ENCODE results near the gene APOL3. TPM values are rescaled to one million over a fixed set of nuclear protein-coding genes. Genes with fewer than 3 reads are reported as not detected.

APOL3 gene
- total RNA-seq, 1 donor from 2014 or later, result 1.2 TPM

DNA sequence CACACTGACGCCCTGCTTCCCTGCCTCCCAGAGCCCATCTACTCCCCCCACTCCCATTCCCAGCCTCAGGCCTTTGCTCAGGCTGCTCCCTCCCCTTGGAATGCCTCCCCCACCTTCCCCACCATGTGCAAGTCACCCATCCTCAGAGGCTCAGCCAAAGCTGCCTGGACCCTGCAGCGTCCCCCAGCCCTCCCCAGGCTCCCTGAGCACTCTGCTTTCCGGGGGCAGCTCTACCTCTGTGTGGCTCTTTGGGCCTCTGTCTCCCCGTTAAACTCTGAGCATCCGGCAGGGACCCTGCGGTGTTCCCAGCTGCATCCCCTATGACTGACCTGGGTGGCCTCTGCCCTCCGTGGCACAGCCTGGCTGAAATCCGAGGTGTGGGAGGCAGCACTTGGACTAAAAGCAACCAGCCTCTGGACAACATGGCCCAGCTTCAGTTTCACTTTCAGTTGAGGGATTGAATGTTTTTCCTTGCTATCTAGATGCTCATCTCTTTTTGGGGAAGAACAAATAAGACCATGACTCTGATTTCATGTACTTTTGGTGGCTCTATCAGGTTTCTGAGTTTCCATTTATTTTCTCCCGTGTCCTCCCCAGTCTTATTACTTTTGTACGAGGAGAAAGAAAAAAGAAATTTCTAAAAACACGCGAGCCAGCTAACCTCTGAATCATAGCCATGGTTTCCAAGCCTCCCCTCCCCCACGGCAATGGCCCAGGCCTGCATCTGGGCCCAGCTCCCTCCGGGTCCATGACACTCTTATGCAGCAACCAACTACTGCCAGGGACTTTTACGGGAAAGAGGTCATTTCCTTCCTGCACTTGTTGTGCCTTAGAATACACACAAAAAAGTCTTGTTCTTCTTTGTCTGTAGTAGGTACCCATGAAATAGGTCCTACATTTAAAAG is 3.8 kb downstream of the APOL3 start:
- TF ChIP-seq, protein P1, sequence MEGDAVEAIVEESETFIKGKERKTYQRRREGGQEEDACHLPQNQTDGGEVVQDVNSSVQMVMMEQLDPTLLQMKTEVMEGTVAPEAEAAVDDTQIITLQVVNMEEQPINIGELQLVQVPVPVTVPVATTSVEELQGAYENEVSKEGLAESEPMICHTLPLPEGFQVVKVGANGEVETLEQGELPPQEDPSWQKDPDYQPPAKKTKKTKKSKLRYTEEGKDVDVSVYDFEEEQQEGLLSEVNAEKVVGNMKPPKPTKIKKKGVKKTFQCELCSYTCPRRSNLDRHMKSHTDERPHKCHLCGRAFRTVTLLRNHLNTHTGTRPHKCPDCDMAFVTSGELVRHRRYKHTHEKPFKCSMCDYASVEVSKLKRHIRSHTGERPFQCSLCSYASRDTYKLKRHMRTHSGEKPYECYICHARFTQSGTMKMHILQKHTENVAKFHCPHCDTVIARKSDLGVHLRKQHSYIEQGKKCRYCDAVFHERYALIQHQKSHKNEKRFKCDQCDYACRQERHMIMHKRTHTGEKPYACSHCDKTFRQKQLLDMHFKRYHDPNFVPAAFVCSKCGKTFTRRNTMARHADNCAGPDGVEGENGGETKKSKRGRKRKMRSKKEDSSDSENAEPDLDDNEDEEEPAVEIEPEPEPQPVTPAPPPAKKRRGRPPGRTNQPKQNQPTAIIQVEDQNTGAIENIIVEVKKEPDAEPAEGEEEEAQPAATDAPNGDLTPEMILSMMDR (IDR thresholded peaks at IDR 0.05; ENCODE audit: unreplicated experiment), result no peak
- peak overlapping the region; percentile 34 for H3K4me3 Mint-ChIP-seq (ENCODE audit: unreplicated experiment)
- DNase-seq (ENCODE audit: low spot score), result peak; percentile 74
- peaks cover 11% of the 10 kb centered on the region for H3K27me3 Mint-ChIP-seq (ENCODE audit: unreplicated experiment)
- no peaks in the 10 kb centered on the region for H3K9me3 Mint-ChIP-seq (ENCODE audit: unreplicated experiment)
- H3K27ac Mint-ChIP-seq (ENCODE audit: unreplicated experiment), result peak overlapping the region; percentile 96
- H3K4me1 Mint-ChIP-seq (ENCODE audit: unreplicated experiment), result peaks cover 33% of the 10 kb centered on the region
- no peaks in the 10 kb centered on the region for H3K36me3 Mint-ChIP-seq (ENCODE audit: low read depth, unreplicated experiment)

DNA sequence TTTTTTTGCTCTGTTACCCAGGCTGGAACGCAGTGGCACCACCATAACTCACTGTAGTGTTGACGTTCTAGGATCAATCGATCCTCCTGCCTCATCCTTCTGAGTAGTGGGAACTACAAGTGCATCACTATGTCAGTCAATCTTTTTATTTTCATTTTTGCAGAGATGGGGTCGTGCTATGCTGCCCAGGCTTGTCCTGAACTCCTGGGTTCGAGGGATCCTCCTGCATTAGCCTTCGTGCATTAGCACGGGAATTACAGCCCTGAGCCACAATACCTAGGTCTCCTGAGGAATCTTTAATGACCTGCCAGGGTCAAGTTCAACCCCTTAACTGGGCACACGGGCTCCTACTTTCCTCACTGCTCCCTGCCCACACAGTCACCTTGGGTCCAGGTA is 4.4 kb downstream of the APOL3 start:
- peaks cover 33% of the 10 kb centered on the region for H3K4me1 Mint-ChIP-seq (ENCODE audit: unreplicated experiment)
- peaks cover 13% of the 10 kb centered on the region for H3K27me3 Mint-ChIP-seq (ENCODE audit: unreplicated experiment)
- TF ChIP-seq, protein P1 (IDR thresholded peaks at IDR 0.05; ENCODE audit: unreplicated experiment), result no peak
- H3K27ac Mint-ChIP-seq (ENCODE audit: unreplicated experiment), result peak overlapping the region; percentile 96
- H3K4me3 Mint-ChIP-seq (ENCODE audit: unreplicated experiment), result no peak overlapping the region
- H3K36me3 Mint-ChIP-seq (ENCODE audit: low read depth, unreplicated experiment), result no peaks in the 10 kb centered on the region
- H3K9me3 Mint-ChIP-seq (ENCODE audit: unreplicated experiment), result no peaks in the 10 kb centered on the region
- DNase-seq (ENCODE audit: low spot score), result no peak

DNA sequence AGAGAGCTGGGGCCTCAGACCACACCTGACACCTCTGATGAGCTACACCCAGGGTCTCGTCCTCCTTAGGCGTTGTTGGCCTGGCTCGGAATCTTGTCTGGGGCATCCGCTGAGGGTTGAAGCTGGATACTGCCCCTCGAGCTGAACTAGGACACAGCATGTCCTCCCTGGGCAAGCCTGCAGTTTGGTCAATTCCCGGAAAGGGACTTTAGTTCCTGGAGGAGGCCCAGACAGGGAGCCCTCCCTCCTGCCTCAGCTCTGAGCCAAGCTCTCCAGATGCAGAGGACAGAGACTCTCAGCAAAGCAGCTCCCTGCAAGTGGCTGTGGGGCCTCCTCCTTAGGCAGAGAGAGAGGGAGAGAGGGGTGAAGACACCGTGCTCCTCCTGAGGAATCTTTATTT is 4.9 kb downstream of the APOL3 start:
- Mint-ChIP-seq H3K27ac (ENCODE audit: unreplicated experiment) (no peak overlapping the region), H3K4me1 (ENCODE audit: unreplicated experiment) (peaks cover 33% of the 10 kb centered on the region), H3K9me3 (ENCODE audit: unreplicated experiment) (no peaks in the 10 kb centered on the region)

DNA sequence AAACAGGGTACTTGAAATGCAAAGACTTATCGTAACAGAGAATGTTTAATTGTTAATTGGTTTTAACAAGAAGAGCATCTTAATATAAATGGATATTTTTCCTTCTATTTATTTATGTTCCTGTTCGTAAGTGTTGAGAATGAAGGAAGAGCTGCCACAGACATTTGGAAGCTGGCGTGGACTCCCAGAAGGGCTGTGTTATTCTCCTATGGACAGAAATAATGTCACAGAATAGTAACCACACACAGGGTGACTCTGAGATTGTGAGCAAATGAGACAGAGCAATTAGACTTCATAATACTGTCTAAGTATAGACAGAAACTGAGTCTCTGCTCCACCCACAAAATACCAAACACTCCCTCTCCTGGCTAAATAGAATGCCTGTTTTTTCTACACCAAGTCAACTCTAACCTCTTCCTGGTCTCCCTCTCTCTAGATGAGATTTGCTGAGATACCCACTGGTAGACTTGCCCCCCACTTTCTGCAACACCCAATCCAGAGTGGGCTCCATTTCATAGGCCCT is 6.1 kb downstream of the APOL3 start:
- H3K27me3 Mint-ChIP-seq (ENCODE audit: unreplicated experiment), result peaks cover 12% of the 10 kb centered on the region
- no peak overlapping the region for H3K4me3 Mint-ChIP-seq (ENCODE audit: unreplicated experiment)
- H3K27ac Mint-ChIP-seq (ENCODE audit: unreplicated experiment), result peak overlapping the region; percentile 45
- peaks cover 33% of the 10 kb centered on the region for H3K4me1 Mint-ChIP-seq (ENCODE audit: unreplicated experiment)
- DNase-seq (ENCODE audit: low spot score), result no peak
- no peaks in the 10 kb centered on the region for H3K36me3 Mint-ChIP-seq (ENCODE audit: low read depth, unreplicated experiment)
- no peaks in the 10 kb centered on the region for H3K9me3 Mint-ChIP-seq (ENCODE audit: unreplicated experiment)
- TF ChIP-seq, protein P1 (IDR thresholded peaks at IDR 0.05; ENCODE audit: unreplicated experiment), result no peak

More for the DNA sequence above, 4.9 kb downstream of the APOL3 start:
- DNase-seq (ENCODE audit: low spot score), result no peak
- H3K36me3 Mint-ChIP-seq (ENCODE audit: low read depth, unreplicated experiment), result no peaks in the 10 kb centered on the region
- H3K4me3 Mint-ChIP-seq (ENCODE audit: unreplicated experiment), result no peak overlapping the region
- peaks cover 10% of the 10 kb centered on the region for H3K27me3 Mint-ChIP-seq (ENCODE audit: unreplicated experiment)
- TF ChIP-seq, protein P1 (IDR thresholded peaks at IDR 0.05; ENCODE audit: unreplicated experiment), result no peak
